GM13976 (cell line): Measurements from ENCODE around the gene RANBP17.
"Not testable (repeated sequence)": the region's sequence is repeated elsewhere in the genome, so short reads cannot be mapped to it uniquely, and the experiment has no call there.

Experiments used
- DNase-seq: peaks from one replicate; pipeline ENCODE4 v3.0.0; 2012; ENCODE audit warnings: low spot score
- in situ Hi-C: fragments of 300-500 bp; cut with MboI; formaldehyde crosslinking; loops from one replicate; pipeline ENCODE4 v1.12.0; 2022; ENCODE audit warnings: low sequenced_read_pairs, mixed read lengths, inconsistent platforms; ENCODE audit not compliant: unreplicated experiment
- TF ChIP-seq, protein P1 (sequence below): IDR thresholded peaks from 2 replicates; pipeline ENCODE4 v1.5.1; 2012; ENCODE audit warnings: borderline replicate concordance, mild to moderate bottlenecking; ENCODE audit not compliant: insufficient read depth; ENCODE audit errors: extremely low read depth, missing control alignments, control extremely low read depth

Gene RANBP17

DNA sequence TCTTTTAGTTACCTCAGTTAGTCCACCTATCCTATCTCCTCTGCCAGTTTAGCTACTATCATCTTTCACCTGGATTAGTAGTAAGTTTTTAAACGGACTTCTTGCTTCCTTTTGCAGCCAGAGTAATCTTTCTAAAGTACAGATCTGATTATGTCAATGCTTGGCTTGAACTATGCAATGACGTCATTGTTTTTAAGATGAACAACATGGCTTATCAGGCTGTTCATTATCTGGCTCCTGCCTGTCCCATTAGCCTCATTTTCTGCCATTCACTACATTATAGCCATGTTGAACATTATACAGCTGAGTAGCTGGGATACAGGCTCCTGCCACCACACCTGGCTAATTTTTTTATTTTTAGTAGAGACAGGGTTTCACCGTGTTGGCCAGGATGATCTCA lies 98.7 kb downstream of the RANBP17 start:
- in situ Hi-C loops: no loop called here
- no peak for DNase-seq
- TF ChIP-seq, protein P1, sequence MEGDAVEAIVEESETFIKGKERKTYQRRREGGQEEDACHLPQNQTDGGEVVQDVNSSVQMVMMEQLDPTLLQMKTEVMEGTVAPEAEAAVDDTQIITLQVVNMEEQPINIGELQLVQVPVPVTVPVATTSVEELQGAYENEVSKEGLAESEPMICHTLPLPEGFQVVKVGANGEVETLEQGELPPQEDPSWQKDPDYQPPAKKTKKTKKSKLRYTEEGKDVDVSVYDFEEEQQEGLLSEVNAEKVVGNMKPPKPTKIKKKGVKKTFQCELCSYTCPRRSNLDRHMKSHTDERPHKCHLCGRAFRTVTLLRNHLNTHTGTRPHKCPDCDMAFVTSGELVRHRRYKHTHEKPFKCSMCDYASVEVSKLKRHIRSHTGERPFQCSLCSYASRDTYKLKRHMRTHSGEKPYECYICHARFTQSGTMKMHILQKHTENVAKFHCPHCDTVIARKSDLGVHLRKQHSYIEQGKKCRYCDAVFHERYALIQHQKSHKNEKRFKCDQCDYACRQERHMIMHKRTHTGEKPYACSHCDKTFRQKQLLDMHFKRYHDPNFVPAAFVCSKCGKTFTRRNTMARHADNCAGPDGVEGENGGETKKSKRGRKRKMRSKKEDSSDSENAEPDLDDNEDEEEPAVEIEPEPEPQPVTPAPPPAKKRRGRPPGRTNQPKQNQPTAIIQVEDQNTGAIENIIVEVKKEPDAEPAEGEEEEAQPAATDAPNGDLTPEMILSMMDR: no peak

DNA sequence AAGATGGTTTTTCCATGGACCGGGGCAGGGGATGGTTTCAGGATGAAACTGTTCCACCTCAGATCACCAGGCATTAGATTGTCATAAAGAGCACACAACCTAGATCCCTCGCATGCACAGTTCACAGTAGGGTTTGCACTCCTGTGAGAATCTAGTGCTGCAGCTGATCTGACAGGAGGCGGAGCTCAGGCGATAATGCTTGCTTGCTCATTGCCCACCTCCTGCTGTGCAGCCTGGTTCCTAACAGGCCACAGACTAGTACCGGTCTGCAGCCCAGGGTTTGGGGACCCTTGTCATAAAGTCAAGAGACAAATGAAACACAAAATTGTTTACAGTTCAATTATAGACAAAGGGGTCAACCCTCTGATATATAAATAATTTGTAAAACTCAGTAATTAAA lies 101.7 kb downstream of the RANBP17 start:
- TF ChIP-seq, protein P1: no peak
- in situ Hi-C loops: no loop called here
- DNase-seq: no peak

DNA sequence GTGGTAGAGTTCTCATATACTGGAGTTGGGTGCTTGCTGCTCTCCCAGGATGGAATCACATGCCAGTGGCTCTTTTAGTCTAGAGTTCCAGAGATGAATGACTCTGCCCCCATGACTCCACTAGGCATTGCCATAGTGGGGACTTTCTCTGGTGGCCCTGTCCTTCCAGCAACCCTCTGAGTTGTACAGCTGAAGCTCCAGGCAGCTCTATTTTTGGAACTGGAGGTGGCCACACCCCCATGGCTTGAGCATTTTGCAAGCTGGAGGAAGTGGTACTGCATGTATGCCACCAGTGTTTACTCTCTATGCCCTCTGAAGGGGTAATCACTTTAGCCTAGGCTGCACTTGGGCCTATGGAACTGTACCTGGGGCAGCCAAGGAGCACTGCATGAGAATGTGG lies 112.6 kb downstream of the RANBP17 start:
- in situ Hi-C loops: no loop called here
- DNase-seq: no peak
- TF ChIP-seq, protein P1: no peak

DNA sequence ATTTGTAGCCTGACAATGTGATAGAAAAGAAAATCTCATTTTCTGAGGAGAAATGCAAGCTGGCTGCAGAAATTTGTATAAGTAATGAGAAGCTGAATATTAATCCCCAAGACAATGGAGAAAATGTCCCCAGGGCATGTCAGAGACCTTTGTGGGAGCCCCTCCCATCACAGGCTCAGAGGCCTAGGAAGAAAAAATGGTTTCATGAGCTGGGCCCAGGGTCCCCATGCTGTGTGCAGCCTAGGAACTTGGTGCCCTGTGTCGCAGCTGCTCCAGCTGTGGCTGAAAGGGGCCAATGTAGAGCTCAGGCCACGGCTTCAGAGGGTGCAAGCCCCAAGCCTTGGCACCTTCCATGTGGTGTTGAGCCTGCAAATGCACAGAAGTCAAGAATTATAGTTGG lies 118.4 kb downstream of the RANBP17 start:
- in situ Hi-C loops, DNase-seq: not testable (repeated sequence)

DNA sequence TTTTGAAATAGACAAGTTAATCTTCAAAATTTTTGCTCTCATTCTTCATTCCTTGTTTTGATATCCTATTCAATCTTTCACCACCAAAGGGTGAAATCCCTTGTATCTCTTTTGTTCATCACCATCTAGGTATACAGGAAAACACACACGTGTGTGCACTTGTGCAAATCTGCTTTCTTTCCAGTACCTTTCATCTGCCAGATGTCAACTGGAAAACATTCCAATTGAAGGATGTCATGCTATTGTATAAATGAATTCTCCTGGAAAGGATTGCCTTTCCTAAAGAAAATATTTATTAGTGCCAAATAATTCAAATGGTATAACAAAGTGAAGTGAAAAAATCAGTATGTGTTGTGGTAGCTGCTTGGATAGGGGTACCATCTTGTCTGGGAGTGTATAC lies 123.7 kb downstream of the RANBP17 start:
- TF ChIP-seq, protein P1: no peak
- no peak for DNase-seq
- in situ Hi-C loops: no loop called here

DNA sequence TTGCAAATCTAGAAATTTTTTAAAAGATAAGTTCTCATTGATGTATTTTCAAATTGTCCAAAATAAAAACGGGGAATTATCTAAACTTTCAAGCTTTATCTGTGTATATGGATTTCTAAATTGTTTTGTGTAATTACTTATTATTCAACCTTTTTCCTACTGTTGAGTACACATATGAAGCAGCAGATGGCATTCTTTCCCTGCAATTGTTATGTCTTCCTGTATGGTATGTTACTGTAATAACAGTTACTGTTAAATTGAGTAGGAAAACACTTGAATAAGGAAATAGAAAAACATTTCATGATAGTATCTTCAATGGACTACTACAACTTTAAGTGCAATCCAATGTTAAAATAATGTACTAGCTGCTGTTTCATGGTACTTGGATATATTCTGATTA lies 124.8 kb downstream of the RANBP17 start:
- TF ChIP-seq, protein P1: no peak
- no peak for DNase-seq
- in situ Hi-C loops: no loop called here

DNA sequence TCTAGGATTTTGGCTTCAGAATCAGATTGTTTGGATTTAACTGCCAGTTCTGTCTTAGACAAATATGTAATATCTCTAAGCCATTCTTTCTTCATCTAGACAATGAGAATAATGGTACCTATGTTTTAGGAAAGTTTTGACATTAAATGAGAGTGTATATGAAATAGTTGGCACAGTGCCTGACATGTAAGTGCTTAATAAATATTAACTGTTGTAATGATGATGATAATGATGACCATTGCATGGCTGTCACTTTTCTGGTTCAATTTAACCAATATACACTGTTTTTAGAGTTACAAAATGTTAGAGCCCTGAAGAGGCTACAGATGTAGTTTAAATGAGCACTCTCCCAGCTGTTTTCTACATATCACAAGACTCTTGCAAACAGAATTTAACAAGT lies 131.7 kb downstream of the RANBP17 start:
- no peak for DNase-seq
- in situ Hi-C loops: no loop called here
- TF ChIP-seq, protein P1: no peak
